Stimulated activated CD8-positive, alpha-beta memory T cell treated with anti-CD3 and anti-CD28 coated beads, Interleukin-7, amount 100 ng/mL, for 24 hours (primary cell): Measurements from ENCODE around the gene IZUMO2.
A peak's percentile ranks its signal among the peaks of the same experiment; 100 is the strongest.
"Not testable (repeated sequence)": the region's sequence is repeated elsewhere in the genome, so short reads cannot be mapped to it uniquely, and the experiment has no call there.

Source experiments
- DNase-seq: peaks from one replicate; pipeline ENCODE4 v3.0.0-alpha.2; 2020; ENCODE audit warnings: low read depth

The IZUMO2 gene

DNA sequence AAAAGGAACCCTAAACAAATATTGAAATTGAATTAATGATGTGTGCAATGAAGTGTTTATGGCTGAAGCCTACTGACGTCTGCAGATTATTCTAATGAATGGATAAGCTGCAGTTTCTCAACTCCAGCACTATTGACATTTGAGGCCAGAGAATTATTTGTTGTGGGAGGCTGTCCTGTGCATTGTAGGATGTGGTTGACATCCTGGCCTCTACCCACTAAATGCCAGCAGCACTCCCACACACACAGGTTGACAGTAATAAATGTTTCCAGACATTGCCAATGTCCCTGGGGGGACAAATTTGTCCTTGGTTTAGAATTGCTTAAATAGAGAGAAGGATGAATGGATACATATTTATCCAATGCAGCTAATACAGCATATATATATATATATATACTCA is 21.1 kb upstream of the IZUMO2 start:
- no peak for DNase-seq

DNA sequence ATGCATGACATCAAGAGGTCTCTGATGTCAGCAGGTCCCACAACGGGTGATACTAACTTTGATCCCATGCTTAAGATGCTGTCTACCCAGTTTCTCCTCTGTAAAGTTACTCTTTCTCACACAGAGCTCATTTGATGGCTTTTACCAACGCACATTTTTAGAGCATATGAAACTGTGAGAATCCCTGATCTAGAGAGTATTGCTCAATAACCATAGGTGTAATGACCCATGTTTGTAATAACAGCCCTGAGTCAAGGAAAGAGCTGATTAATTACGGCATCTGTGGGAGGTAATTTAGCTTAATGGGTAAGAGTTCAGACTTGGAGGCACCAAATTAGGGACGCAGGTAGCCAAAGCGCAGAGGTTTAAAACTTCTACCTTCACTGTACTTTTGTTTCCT is 18.0 kb upstream of the IZUMO2 start:
- no peak for DNase-seq

- DNase-seq, result no peak
Measured at GRCh38 chr19:50178859-50179537, 15.9 kb upstream of the IZUMO2 start.

DNA sequence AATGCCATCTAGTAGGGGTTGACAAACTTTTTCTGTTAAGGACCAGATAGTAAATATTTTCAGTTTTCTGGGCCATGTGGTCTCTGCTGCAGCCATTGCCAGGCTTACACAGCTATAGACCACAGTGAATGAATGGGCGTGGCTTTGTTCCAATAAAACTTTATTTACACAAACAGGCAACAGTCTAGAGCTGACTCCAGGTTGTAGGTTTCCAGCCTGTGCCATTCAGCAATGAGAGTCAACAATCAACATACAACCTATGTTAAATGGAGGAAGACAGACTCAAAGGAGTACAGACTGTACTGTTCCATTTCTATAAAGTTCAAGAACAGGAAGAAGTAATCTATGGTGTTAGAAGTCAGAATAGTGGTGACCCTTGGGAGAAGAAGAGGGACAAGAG is 15.2 kb upstream of the IZUMO2 start:
- no peak for DNase-seq

- no peak for DNase-seq
Measured at GRCh38 chr19:50176775-50177174, 13.7 kb upstream of the IZUMO2 start.

DNA sequence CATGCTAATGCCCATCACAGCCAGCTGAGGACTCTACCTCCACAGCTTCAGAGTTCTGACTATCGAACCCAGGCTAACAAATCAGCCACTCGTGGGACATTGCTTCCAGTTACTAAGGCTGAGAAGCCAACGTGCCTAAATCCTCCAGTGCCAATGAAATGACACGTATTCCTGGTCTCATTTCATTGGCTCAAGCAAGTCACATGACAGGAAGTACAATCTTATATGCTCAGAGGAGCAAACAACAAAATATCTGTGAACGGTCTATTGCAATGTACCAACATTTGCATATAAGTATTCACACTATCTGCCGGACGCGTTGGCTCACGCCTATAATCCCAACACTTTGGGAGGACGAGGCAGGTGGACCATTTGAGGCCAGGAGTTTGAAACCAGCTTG is 12.8 kb upstream of the IZUMO2 start:
- DNase-seq, result no peak

GRCh38 chr19:50174100-50174793 is 11.2 kb upstream of the IZUMO2 start:
- DNase-seq, result no peak

- no peak for DNase-seq
Measured at GRCh38 chr19:50173127-50173526, 10.0 kb upstream of the IZUMO2 start.

DNA sequence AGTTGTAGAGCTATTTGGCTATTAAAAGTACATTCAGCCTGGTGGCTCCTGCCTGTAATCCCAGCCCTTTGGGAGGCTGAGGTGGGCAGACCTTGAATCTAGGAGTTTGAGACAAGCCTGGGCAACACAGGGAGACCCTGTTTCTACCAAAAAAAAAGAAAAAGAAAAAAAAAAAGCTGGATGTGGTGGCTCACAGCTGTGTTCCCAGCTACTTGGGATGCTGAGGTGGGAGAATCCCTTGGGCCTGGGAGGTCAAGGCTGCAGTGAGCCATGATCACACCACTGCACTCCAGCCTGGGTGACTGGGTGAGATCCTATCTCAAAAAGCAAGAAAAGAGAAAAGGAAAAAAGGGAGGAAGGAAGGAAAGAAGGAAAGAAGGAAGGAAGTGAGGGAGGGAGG is 9.6 kb upstream of the IZUMO2 start:
- DNase-seq, result no peak

DNA sequence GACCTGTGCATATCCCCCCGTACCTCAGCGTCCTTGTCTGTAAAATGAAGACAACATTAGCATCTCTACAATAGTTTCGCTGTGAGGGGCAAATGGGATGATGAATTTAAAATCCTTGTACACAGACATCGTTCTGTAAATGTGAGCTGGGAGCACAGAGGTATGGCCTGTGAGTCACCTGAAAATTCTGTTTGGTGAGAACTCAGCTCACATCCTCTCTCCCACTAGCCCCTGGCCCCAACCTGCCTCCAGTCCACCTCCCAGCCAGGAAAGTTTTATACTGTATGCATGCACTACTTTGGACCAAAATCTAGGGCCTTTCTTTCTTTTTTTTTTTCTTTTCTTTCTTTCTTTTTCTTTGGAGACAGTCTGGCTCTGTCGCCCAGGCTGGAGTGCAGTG is 8.7 kb upstream of the IZUMO2 start:
- no peak for DNase-seq

DNA sequence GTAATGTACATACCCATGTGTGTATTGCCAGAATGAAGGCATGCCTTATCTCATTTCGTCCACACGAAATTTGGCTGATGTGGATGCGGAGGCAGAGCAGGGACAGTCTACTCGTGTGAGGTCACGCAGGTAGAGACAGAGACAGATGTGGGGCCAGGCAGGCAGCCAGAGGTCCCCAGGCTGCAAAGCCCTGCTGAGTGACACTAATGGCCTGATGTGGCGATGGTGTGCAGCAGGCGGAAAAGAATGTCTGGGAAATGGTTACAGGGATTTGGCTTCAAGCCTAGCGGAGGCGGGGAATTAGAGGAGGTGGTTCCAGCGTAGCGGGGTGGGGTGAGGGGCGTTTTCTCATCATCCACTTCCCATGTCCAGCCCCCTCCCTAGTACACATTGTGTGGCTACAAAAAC is 4.2 kb upstream of the IZUMO2 start:
- no peak for DNase-seq

- DNase-seq, result no peak
Measured at GRCh38 chr19:50159078-50159477, 4.0 kb downstream of the IZUMO2 start.

GRCh38 chr19:50158577-50158976 is 4.5 kb downstream of the IZUMO2 start:
- no peak for DNase-seq

DNA sequence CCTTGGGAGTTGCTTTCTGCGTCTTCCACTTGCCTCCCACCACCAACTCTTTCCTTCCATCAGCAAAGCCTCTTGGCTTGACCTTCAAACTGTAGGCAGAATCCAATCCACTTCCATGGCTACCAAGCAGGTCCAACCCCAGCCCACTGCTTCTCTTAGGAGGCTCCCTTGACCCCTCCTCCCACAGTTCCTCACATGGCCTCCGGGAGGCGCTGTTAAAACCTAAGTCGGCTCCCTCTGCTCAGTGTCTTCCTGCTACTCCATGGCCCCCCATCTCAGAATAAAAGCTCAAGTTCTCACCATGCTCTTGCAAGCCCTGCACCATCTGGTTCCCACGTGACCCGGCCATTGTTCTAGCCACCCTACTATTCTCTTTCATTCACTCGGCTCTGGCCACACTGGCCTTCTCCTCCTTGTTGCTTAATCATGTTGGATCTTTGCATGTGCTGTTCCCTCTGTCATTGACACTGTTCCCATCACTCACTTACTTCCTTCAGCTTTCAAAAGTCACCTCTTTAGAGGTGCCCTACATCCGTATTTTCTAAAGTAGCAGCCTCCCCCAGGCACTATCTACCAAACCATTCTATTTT is 7.5 kb downstream of the IZUMO2 start:
- DNase-seq, result no peak

DNA sequence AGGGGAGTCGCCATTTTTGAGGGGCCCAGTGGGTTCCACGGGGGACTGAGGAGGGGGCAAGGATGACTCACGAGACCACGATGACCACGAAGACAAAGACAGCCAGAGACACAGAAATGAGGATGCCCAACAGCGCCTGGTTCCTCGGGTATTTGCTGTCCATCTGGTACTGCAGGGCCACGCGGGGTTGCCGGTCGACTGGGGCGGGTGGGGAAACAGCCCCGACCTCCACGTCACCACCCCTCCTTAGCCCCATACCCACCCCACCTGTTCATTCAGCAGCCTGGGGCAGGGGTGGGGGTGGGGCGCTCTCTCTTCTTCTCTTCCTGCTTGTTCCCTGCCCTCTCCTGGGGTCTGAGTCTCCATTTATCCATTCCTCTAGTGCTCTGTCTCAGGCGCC is 8.6 kb downstream of the IZUMO2 start:
- DNase-seq, result no peak

GRCh38 chr19:50152578-50152977 is 10.5 kb downstream of the IZUMO2 start:
- DNase-seq, result no peak

DNA sequence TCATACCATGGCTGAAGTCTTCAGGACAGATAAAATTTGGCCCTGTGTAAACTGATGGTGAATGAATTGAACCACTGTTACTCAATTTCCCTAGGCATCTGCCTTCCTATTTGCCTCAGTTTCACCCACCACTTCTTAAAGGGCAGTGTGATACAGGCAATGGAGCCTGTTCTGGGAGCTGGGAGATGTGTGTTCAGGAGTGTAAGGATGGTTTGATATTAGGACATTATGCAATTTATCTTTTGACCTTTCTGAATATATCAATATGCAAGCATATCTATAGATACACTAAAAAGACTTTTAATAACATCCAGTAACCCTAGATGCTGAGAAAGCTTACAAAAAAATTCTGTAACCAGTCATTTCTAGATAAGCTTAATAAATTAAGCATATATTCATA is 14.6 kb downstream of the IZUMO2 start:
- DNase-seq, result no peak

- DNase-seq, result peak; percentile 30
Measured at GRCh38 chr19:50147462-50148423, 15.3 kb downstream of the IZUMO2 start.

GRCh38 chr19:50141921-50142320 is 21.2 kb downstream of the IZUMO2 start:
- DNase-seq, result not testable (repeated sequence)

- not testable (repeated sequence) for DNase-seq
Measured at GRCh38 chr19:50140118-50140845, 22.8 kb downstream of the IZUMO2 start.

- DNase-seq, result not testable (repeated sequence)
Measured at GRCh38 chr19:50136603-50137365, 26.3 kb downstream of the IZUMO2 start.
